ENCODE data around the gene FAM20A.

DNA sequence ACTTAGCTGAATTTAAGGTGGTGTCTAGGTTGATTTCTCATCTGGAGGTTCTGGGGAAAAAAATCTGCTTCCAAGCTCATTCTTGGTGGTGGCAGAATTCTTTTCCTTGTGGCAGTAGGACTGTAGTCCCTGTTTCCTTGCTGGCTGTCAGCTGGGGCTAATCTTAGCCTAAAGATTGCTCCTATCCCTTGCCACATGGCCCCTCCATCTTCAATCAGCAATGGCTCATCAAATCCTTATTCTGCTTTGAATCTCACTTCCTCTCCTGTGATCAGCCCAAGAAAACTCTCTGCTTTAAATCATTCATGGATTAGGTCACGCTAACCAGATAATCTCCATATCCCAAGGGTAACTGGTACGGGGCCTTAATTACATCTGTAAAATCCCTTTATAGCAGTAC, 6.6 kb downstream of the FAM20A start:
- TF ChIP-seq POLR2A (IDR thresholded peaks at IDR 0.05) (no peak), CTCF (IDR thresholded peaks at IDR 0.05) (no peak)
